ENCODE results near the gene SPATS2.

Gene SPATS2

GRCh38 chr12:49534731-49535278 is 167.5 kb downstream of the SPATS2 start:
- no peaks in the 10 kb centered on the region for H3K36me3 Mint-ChIP-seq (ENCODE audit: low read depth)
- DNase-seq, result no peak
- no peaks in the 10 kb centered on the region for H3K9me3 Mint-ChIP-seq
- H3K4me1 Mint-ChIP-seq (ENCODE audit: low read depth), result peaks cover 12% of the 10 kb centered on the region
- H3K4me3 Mint-ChIP-seq, result no peak overlapping the region
- peaks cover 22% of the 10 kb centered on the region for H3K27me3 Mint-ChIP-seq
- H3K27ac Mint-ChIP-seq, result no peak overlapping the region

DNA sequence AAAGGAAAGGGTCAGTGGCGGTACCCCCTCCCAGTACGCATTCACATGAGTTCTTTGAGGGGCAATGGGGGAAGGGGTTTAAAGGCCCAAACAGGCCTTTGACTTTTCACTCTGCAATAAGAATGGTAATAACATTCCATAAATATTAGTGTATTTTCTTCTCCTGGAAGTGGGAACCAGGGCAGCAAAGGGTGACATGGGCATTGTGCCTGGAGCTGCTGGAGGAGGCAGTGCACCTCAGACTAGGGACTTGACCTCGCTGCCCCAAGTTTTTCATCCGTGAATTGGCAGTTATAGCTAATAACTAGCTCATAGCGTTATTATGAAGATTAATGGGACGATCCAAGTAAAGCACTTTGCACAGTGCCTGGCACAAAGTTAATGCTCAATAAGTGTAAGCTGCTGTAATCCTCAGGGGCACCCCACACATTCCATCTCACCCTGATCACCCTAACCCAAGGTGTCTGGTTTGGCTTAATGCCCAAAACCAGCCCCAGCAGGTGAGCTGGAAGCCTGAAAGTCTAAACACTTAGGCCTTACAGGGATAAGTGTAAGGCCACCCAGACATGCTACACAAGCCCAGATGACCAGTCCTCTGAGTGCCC is 168.8 kb downstream of the SPATS2 start:
- no peaks in the 10 kb centered on the region for H3K9me3 Mint-ChIP-seq
- no peak overlapping the region for H3K4me3 Mint-ChIP-seq
- H3K4me1 Mint-ChIP-seq (ENCODE audit: low read depth), result peaks cover 16% of the 10 kb centered on the region
- H3K36me3 Mint-ChIP-seq (ENCODE audit: low read depth), result no peaks in the 10 kb centered on the region
- H3K27me3 Mint-ChIP-seq, result peaks cover 31% of the 10 kb centered on the region
- DNase-seq, result no peak
- H3K27ac Mint-ChIP-seq, result no peak overlapping the region

GRCh38 chr12:49536526-49537071 is 169.3 kb downstream of the SPATS2 start:
- Mint-ChIP-seq H3K36me3 (ENCODE audit: low read depth) (no peaks in the 10 kb centered on the region), H3K9me3 (no peaks in the 10 kb centered on the region), H3K27ac (no peak overlapping the region), H3K4me3 (no peak overlapping the region), H3K4me1 (ENCODE audit: low read depth) (peaks cover 19% of the 10 kb centered on the region), H3K27me3 (peaks cover 31% of the 10 kb centered on the region)
- no peak for DNase-seq

- H3K4me1 Mint-ChIP-seq (ENCODE audit: low read depth), result peaks cover 19% of the 10 kb centered on the region
- no peaks in the 10 kb centered on the region for H3K36me3 Mint-ChIP-seq (ENCODE audit: low read depth)
- DNase-seq, result no peak
- H3K4me3 Mint-ChIP-seq, result peak overlapping the region; percentile 70
- peaks cover 31% of the 10 kb centered on the region for H3K27me3 Mint-ChIP-seq
- H3K27ac Mint-ChIP-seq, result no peak overlapping the region
- no peaks in the 10 kb centered on the region for H3K9me3 Mint-ChIP-seq
Observed at GRCh38 chr12:49537231-49537751, 170.0 kb downstream of the SPATS2 start.

DNA sequence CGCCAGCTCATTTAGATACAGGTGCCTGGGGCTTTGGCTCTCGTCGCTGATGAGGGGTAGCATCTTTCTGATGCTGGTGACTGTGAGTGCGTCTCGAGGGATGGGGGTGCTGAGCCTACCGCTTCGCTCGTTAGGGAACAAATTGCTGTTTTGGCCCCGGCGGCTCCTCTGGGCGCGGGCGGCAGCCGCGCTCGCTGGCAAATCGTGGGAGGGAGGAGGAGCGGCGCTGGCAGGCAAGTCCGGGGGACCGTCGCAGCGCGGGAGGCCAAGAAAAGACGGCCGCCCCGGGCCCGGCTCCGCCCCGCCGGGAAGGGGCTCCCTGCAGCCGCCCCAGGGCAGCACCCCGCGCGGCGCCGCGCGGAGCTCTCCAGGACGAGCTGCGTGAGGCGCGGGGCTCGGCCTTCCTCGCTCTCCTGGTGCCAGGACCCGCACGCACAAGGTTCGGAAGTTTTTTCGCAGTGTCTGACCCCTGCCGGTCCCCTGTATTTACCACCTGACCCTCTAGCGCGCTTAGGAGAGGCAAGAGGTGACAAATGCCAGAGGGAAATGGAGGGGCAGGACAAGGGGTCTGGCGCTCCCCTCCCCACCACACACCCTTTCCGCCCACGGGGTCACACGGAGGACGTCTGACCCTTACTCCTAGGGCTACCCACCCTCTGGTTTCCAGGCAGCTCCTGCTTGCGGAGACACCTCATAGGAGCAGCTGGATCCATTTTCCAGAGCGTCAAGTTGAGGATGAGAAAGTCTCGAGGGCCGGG is 170.7 kb downstream of the SPATS2 start:
- peak; percentile 62 for DNase-seq
- H3K9me3 Mint-ChIP-seq, result no peaks in the 10 kb centered on the region
- no peaks in the 10 kb centered on the region for H3K36me3 Mint-ChIP-seq (ENCODE audit: low read depth)
- peaks cover 19% of the 10 kb centered on the region for H3K4me1 Mint-ChIP-seq (ENCODE audit: low read depth)
- peak overlapping the region; percentile 70 for H3K4me3 Mint-ChIP-seq
- no peak overlapping the region for H3K27ac Mint-ChIP-seq
- H3K27me3 Mint-ChIP-seq, result peaks cover 31% of the 10 kb centered on the region

- Mint-ChIP-seq H3K4me1 (ENCODE audit: low read depth) (peaks cover 19% of the 10 kb centered on the region), H3K27me3 (peaks cover 31% of the 10 kb centered on the region), H3K9me3 (no peaks in the 10 kb centered on the region), H3K27ac (no peak within 1 kb of the TSS), H3K4me3 (peak within 1 kb of the TSS; percentile 66), H3K36me3 (ENCODE audit: low read depth) (no peaks in the 10 kb centered on the region)
- peak; percentile 84 for DNase-seq
Observed at GRCh38 chr12:49538510-49539403, 171.5 kb downstream of the SPATS2 start, which contains the start of gene KCNH3. Gene KCNH3 (plus strand): TSS chr12:49539030. CDS start chr12:49539417, 387 bp downstream.

GRCh38 chr12:49539406-49540228 is 172.4 kb downstream of the SPATS2 start:
- no peaks in the 10 kb centered on the region for H3K9me3 Mint-ChIP-seq
- H3K4me1 Mint-ChIP-seq (ENCODE audit: low read depth), result peaks cover 19% of the 10 kb centered on the region
- no peak overlapping the region for H3K27ac Mint-ChIP-seq
- H3K36me3 Mint-ChIP-seq (ENCODE audit: low read depth), result no peaks in the 10 kb centered on the region
- peak overlapping the region; percentile 47 for H3K4me3 Mint-ChIP-seq
- H3K27me3 Mint-ChIP-seq, result peaks cover 31% of the 10 kb centered on the region
- DNase-seq, result no peak

GRCh38 chr12:49540229-49541139 is 173.2 kb downstream of the SPATS2 start:
- Mint-ChIP-seq H3K27me3 (peaks cover 31% of the 10 kb centered on the region), H3K4me3 (no peak overlapping the region), H3K4me1 (ENCODE audit: low read depth) (peaks cover 19% of the 10 kb centered on the region), H3K27ac (no peak overlapping the region), H3K36me3 (ENCODE audit: low read depth) (no peaks in the 10 kb centered on the region), H3K9me3 (no peaks in the 10 kb centered on the region)
- no peak for DNase-seq

DNA sequence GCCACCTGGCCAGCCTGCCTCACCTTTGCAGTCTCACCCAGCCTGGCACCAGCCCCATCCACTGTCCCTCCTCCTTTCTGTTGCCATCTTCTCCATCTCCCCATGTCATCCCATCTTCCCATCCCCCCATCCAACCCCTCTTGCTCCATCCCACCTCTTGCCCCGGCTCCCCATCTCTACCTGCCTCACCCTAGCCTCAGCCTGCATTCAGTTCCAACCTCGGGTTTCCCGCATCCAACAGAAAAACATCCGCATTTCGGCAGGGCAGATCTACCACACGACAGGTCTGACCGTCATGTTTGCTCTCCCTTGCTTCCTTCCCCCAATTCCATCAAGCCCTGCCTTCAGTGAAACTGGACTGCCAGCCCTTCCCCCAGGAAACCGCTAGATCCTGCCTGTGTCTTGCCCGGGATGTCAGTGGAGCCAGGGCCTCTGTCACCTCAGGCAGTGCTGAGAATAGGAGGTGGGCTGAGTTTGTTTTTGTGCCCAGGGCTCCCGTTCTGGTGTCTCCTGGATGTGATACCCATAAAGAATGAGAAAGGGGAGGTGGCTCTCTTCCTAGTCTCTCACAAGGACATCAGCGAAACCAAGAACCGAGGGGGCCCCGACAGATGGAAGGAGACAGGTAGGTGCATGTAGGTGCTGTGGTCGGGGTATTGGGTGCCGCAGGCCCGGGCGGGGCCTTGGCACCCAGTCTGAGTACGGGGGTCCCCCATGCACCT is 174.0 kb downstream of the SPATS2 start:
- no peak for DNase-seq
- Mint-ChIP-seq H3K27me3 (peaks cover 28% of the 10 kb centered on the region), H3K27ac (no peak overlapping the region), H3K4me3 (no peak overlapping the region), H3K4me1 (ENCODE audit: low read depth) (peaks cover 19% of the 10 kb centered on the region), H3K9me3 (no peaks in the 10 kb centered on the region), H3K36me3 (ENCODE audit: low read depth) (no peaks in the 10 kb centered on the region)

- peaks cover 19% of the 10 kb centered on the region for H3K4me1 Mint-ChIP-seq (ENCODE audit: low read depth)
- peaks cover 26% of the 10 kb centered on the region for H3K27me3 Mint-ChIP-seq
- H3K9me3 Mint-ChIP-seq, result no peaks in the 10 kb centered on the region
- no peak for DNase-seq
- no peak overlapping the region for H3K27ac Mint-ChIP-seq
- H3K36me3 Mint-ChIP-seq (ENCODE audit: low read depth), result no peaks in the 10 kb centered on the region
- H3K4me3 Mint-ChIP-seq, result no peak overlapping the region
Observed at GRCh38 chr12:49541911-49542505, 174.7 kb downstream of the SPATS2 start.

DNA sequence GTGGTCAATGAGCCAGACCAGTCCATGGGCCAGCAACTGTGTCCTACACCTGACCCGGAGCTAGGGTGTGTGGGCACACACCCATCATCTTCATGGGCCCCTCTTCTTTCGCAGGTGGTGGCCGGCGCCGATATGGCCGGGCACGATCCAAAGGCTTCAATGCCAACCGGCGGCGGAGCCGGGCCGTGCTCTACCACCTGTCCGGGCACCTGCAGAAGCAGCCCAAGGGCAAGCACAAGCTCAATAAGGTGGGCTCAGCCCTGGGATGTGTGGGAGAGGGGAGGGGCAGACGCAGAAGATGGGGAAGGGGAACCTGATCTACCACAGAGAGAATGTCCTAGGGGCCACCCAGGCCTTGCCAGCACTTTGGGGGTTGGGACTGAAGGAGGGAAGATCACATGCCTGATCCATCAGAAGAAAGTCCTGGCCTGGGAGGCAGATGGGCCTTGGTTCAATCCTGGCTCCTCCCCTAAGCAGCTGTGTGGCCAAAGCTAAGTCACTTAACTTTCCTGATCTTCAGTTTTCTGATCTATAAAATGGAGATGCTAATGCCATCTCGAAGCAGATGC is 175.4 kb downstream of the SPATS2 start:
- H3K4me3 Mint-ChIP-seq, result no peak overlapping the region
- DNase-seq, result no peak
- peaks cover 22% of the 10 kb centered on the region for H3K4me1 Mint-ChIP-seq (ENCODE audit: low read depth)
- no peak overlapping the region for H3K27ac Mint-ChIP-seq
- H3K9me3 Mint-ChIP-seq, result no peaks in the 10 kb centered on the region
- H3K36me3 Mint-ChIP-seq (ENCODE audit: low read depth), result no peaks in the 10 kb centered on the region
- H3K27me3 Mint-ChIP-seq, result peaks cover 24% of the 10 kb centered on the region

Measured in activated T-cell treated with anti-CD3 and anti-CD28 coated beads, Interleukin-2, amount 50 U/mL, for 24 hours (primary cell).